Measurements from ENCODE around the gene ZBP1.

ZBP1 gene

DNA sequence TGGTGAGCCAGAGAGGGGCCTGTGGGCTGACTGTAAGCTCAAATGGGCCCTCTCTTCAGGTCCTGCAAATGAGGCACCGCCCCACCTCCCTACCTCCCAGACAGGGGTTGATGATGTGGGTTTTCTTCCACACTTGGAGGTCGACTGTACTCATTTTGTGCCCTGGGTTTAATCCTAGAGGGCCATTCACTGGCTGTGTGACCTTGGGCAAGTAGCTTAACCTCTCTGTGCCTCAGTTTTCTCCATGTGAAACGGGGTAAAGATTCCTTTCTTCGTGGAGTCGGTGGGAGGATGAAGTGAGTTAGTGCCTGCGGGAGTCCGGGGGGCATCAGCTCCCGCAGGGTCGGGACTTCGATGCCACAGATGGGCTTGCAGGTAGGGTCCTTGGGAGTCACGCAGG, 23.9 kb downstream of the ZBP1 start:
- H3K14ac ChIP-seq (ENCODE audit: low read length in 2 of 2) = no peak overlapping the region
- no peak overlapping the region for H3K4me3 ChIP-seq (ENCODE audit: insufficient read depth in 1 of 2, low read depth in 1 of 2, low read length in 2 of 2)
- H2BK15ac ChIP-seq (ENCODE audit: low read depth, poor library complexity, severe bottlenecking) = no peak overlapping the region
- no peak overlapping the region for H3K9ac ChIP-seq (ENCODE audit: low read length)
- H2AFZ ChIP-seq (ENCODE audit: low read depth, low read length) = no peak overlapping the region
- H3K4me2 ChIP-seq (ENCODE audit: low read length, poor library complexity, severe bottlenecking) = no peak overlapping the region
- no peak overlapping the region for H2AK5ac ChIP-seq (ENCODE audit: low read length, severe bottlenecking)
- H3K18ac ChIP-seq (ENCODE audit: low read depth in 1 of 2, low read length in 2 of 2) = no peak overlapping the region
- H4K8ac ChIP-seq (ENCODE audit: low read length) = no peak overlapping the region
- H3K4ac ChIP-seq (ENCODE audit: low read depth in 1 of 2, low read length in 2 of 2) = no peak overlapping the region
- 59% methylated on average over 10 of the region's 11 CpGs for whole genome bisulfite sequencing
- no peak overlapping the region for H4K91ac ChIP-seq (ENCODE audit: low read length)
- no peak overlapping the region for H2BK12ac ChIP-seq (ENCODE audit: low read length in 2 of 2)
- no peak overlapping the region for H3K23ac ChIP-seq (ENCODE audit: low read length in 2 of 2)
- no peaks in the 10 kb centered on the region for H3K36me3 ChIP-seq (ENCODE audit: control insufficient read depth in 1 of 2, insufficient read depth in 2 of 2, low read depth in 1 of 2, low read length in 2 of 2)
- DNase-seq = no peak
- H2BK5ac ChIP-seq (ENCODE audit: low read depth, low read length, poor library complexity, severe bottlenecking) = no peak overlapping the region
- H2BK120ac ChIP-seq (ENCODE audit: low read depth, low read length) = no peak overlapping the region
- H3K4me1 ChIP-seq (ENCODE audit: control insufficient read depth, insufficient read depth, low read depth, low read length) = peaks cover 4% of the 10 kb centered on the region
- peaks cover 26 to 48% of the 10 kb centered on the region in 2 experiments for H3K27me3 ChIP-seq (ENCODE audit: control insufficient read depth in 1 of 2, insufficient read depth in 1 of 2, low read length in 2 of 2)
- no peaks in the 10 kb centered on the region for H3K9me3 ChIP-seq (ENCODE audit: control insufficient read depth, low read length)
- H3K27ac ChIP-seq (ENCODE audit: low read length, poor library complexity, severe bottlenecking) = no peak overlapping the region
- no peaks in the 10 kb centered on the region for H3K79me1 ChIP-seq (replicated peaks; ENCODE audit: low read length, poor library complexity, severe bottlenecking)

DNA sequence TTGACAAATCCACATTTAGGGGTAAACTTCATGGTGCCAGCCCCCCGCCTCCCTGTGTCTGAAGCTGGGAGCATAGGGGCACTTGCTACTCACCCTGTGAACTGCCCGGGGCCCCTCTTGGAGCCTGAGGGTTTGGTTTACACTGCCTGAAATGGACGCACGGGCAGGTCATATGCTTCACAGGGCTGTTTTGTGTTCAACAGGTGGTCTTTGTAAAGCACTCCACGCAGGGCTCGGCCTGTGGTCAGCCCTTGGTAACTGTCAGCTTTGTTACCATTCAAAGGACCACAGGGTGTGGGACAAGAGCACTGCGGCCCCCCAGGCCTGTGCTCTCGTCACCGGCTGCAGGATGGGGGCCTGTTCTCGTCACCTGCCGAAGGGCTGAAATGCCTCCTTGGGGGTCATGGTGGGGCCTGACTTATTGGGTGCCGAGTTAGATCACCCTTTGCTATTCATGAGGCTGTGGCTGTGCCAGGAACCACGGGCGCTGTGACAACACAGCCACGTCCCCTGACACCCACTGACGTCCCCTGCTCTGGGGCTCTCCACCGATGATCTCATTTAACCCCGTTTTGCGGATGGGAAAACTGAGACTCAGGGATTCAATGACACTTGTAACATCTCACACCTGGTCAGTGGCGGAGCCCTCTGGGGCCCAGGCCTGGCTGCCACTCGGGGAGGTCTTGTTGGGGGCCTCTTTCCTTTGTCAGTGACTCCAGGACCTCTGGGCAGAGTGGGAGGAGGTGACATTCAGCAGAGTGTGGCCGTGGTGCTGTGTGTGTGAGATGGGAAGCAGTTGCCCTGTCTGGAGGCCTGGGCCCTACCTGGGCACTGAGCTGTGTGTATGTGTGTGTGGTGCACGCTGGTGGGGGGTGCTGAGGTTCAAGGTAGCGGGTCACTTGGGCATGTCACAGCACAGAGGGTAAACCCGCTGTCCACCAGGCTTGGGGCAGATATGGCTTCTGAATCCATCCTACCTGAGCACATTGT, 24.9 kb downstream of the ZBP1 start:
- WGBS = 90% methylated on average over 25 of the region's 25 CpGs

DNA sequence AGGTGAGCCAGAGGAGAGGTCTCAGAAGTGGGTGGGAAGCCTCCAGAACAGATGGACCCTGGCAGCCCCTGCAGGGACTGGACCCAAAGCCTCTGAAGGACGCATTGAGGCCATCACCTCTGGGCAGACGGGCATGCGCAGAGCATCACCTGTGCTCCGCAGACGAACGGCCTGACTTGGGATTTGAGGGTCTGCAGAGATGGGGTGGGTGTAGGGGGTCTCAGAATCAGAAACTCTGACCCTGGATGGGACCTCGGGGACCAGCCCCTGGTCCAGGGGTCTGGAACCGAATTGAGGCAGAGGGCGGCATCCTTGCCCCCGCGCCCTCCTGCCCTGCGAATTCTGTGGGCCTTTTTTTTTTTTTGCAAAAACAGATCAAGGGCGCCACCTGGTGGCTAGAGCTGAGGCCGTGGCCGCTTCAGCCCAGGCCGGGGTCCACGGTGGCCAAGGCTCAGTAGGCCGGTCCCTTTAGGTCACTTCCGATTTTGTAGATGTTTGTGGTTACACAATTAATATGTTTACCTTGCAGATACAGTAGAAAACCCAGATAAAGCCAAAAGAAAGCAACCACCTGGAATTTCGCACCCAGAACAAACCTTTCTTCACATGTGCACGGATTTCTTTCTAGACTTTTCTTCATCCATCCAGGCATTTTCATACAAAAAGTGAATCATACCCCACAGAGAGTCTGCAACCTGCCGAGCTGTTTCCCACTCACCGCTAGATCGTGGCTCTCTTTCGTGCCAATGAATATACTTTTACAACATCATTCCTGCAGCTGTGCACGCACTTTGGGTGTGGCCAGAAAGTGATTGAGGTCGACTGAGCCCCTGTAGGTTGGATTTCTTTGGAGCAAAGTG, 25.9 kb downstream of the ZBP1 start:
- Histone ChIP-seq H2AK5ac (ENCODE audit: low read length, severe bottlenecking) (no peak overlapping the region), H3K9ac (ENCODE audit: low read length) (no peak overlapping the region), H2AFZ (ENCODE audit: low read depth, low read length) (no peak overlapping the region), H3K23ac (ENCODE audit: low read length in 2 of 2) (no peak overlapping the region), H2BK15ac (ENCODE audit: low read depth, poor library complexity, severe bottlenecking) (no peak overlapping the region), H3K4me2 (ENCODE audit: low read length, poor library complexity, severe bottlenecking) (no peak overlapping the region), H4K8ac (ENCODE audit: low read length) (no peak overlapping the region), H2BK5ac (ENCODE audit: low read depth, low read length, poor library complexity, severe bottlenecking) (no peak overlapping the region), H3K18ac (ENCODE audit: low read depth in 1 of 2, low read length in 2 of 2) (no peak overlapping the region), H3K36me3 (ENCODE audit: control insufficient read depth in 1 of 2, insufficient read depth in 2 of 2, low read depth in 1 of 2, low read length in 2 of 2) (no peaks in the 10 kb centered on the region), H2BK120ac (ENCODE audit: low read depth, low read length) (no peak overlapping the region), H3K14ac (ENCODE audit: low read length in 2 of 2) (no peak overlapping the region), H3K4ac (ENCODE audit: low read depth in 1 of 2, low read length in 2 of 2) (no peak overlapping the region), H3K27me3 (ENCODE audit: control insufficient read depth in 1 of 2, insufficient read depth in 1 of 2, low read length in 2 of 2) (peaks cover 34 to 59% of the 10 kb centered on the region in 2 experiments), H3K27ac (ENCODE audit: low read length, poor library complexity, severe bottlenecking) (no peak overlapping the region), H3K4me3 (ENCODE audit: insufficient read depth in 1 of 2, low read depth in 1 of 2, low read length in 2 of 2) (no peak overlapping the region), H2BK12ac (ENCODE audit: low read length in 2 of 2) (no peak overlapping the region), H3K9me3 (ENCODE audit: control insufficient read depth, low read length) (no peaks in the 10 kb centered on the region), H4K91ac (ENCODE audit: low read length) (no peak overlapping the region), H3K4me1 (ENCODE audit: control insufficient read depth, insufficient read depth, low read depth, low read length) (peaks cover 4% of the 10 kb centered on the region), H3K79me1 (replicated peaks; ENCODE audit: low read length, poor library complexity, severe bottlenecking) (no peaks in the 10 kb centered on the region)
- 52% methylated on average over 17 of the region's 27 CpGs for WGBS
- peak; percentile 30 for DNase-seq

More for the DNA sequence above, 24.9 kb downstream of the ZBP1 start:
- DNase-seq = no peak
- H3K4me2 ChIP-seq (ENCODE audit: low read length, poor library complexity, severe bottlenecking) = no peak overlapping the region
- no peak overlapping the region for H3K9ac ChIP-seq (ENCODE audit: low read length)
- peaks cover 4% of the 10 kb centered on the region for H3K4me1 ChIP-seq (ENCODE audit: control insufficient read depth, insufficient read depth, low read depth, low read length)
- H3K14ac ChIP-seq (ENCODE audit: low read length in 2 of 2) = no peak overlapping the region
- H4K91ac ChIP-seq (ENCODE audit: low read length) = no peak overlapping the region
- no peak overlapping the region for H2BK5ac ChIP-seq (ENCODE audit: low read depth, low read length, poor library complexity, severe bottlenecking)
- H2AFZ ChIP-seq (ENCODE audit: low read depth, low read length) = no peak overlapping the region
- no peak overlapping the region for H2BK12ac ChIP-seq (ENCODE audit: low read length in 2 of 2)
- H2BK120ac ChIP-seq (ENCODE audit: low read depth, low read length) = no peak overlapping the region
- no peak overlapping the region for H3K4ac ChIP-seq (ENCODE audit: low read depth in 1 of 2, low read length in 2 of 2)
- H3K9me3 ChIP-seq (ENCODE audit: control insufficient read depth, low read length) = no peaks in the 10 kb centered on the region
- H3K18ac ChIP-seq (ENCODE audit: low read depth in 1 of 2, low read length in 2 of 2) = no peak overlapping the region
- H3K4me3 ChIP-seq (ENCODE audit: insufficient read depth in 1 of 2, low read depth in 1 of 2, low read length in 2 of 2) = no peak overlapping the region
- no peaks in the 10 kb centered on the region for H3K36me3 ChIP-seq (ENCODE audit: control insufficient read depth in 1 of 2, insufficient read depth in 2 of 2, low read depth in 1 of 2, low read length in 2 of 2)
- no peak overlapping the region for H3K23ac ChIP-seq (ENCODE audit: low read length in 2 of 2)
- no peak overlapping the region for H4K8ac ChIP-seq (ENCODE audit: low read length)
- H3K27me3 ChIP-seq (ENCODE audit: control insufficient read depth in 1 of 2, insufficient read depth in 1 of 2, low read length in 2 of 2) = peaks cover 31 to 49% of the 10 kb centered on the region in 2 experiments
- H2BK15ac ChIP-seq (ENCODE audit: low read depth, poor library complexity, severe bottlenecking) = no peak overlapping the region
- H3K27ac ChIP-seq (ENCODE audit: low read length, poor library complexity, severe bottlenecking) = no peak overlapping the region
- no peak overlapping the region for H2AK5ac ChIP-seq (ENCODE audit: low read length, severe bottlenecking)
- no peaks in the 10 kb centered on the region for H3K79me1 ChIP-seq (replicated peaks; ENCODE audit: low read length, poor library complexity, severe bottlenecking)

Measured in mesenchymal stem cell (in vitro differentiated cells and primary cell).